HepG2 (cell line): Measurements from ENCODE around the gene SLC22A31. TPM values are rescaled to one million over a fixed set of nuclear protein-coding genes. Genes with fewer than 3 reads are reported as not detected.

Experiments
- ATAC-seq: fragments of 200-7000 bp; cut with Tn5 transposase; 3 replicates; pipeline ENCODE4 v1.9.1; 2020; ENCODE audit warnings: mild to moderate bottlenecking, moderate library complexity
- BruUV-seq: library from RNA; stranded (reverse); fragments of 400-500 nt; replicated peaks from 2 replicates; lab custom pipeline; 2021; lab: Mats Ljungman, UMichigan
- CTCF ChIA-PET: fragments of 300-600 bp; formaldehyde crosslinking; extraction: SDS; loops from one replicate; lab custom pipeline; 2021; ENCODE audit warnings: low total read pairs, inconsistent platforms, low intra/inter-chr PET ratio; lab: Yijun Ruan, JAX
- POLR2A ChIA-PET: fragments of 350-600 bp; sonication (Branson Sonifier 250); formaldehyde crosslinking; loops from one replicate; lab custom pipeline; 2020; ENCODE audit warnings: antibody characterized with exemption, inconsistent platforms; lab: Yijun Ruan, JAX
- DNase-seq: peaks from one replicate; pipeline ENCODE4 v3.0.0-alpha.2; 2015; ENCODE audit warnings: low spot score
- FAIRE-seq: peaks from 3 replicates; lab custom pipeline; 2011; peaks lifted over from hg19 to GRCh38; lab: Jason Lieb, UNC
- H2AFZ ChIP-seq: one replicate; pipeline ENCODE4 v1.6.1; 2011; ENCODE audit warnings: low read length, inconsistent platforms
- H3K27ac ChIP-seq: fragments of 300-600 bp; 3 replicates; pipeline ENCODE4 v1.8.0; 2011; ENCODE audit warnings: mixed run types, mild to moderate bottlenecking, mixed read lengths, low read length, inconsistent platforms; ENCODE audit not compliant: insufficient read depth; ENCODE audit errors: extremely low read length
- H3K27me3 ChIP-seq, 2 experiments: fragments of 200-600 bp in 1 of 2; 2 replicates in 1 of 2; 3 replicates in 1 of 2; pipeline versions ENCODE4 v1.6.0 to v1.8.0; 2011; ENCODE audit warnings: low read length in 2 of 2, mild to moderate bottlenecking in 2 of 2, moderate library complexity in 2 of 2, inconsistent platforms in 1 of 2; ENCODE audit not compliant: insufficient read depth in 2 of 2, control insufficient read depth in 1 of 2
- H3K36me3 ChIP-seq, 2 experiments: fragments of 200-600 bp in 1 of 2; replicated peaks in 1 of 2; 2 replicates in 1 of 2; 3 replicates in 1 of 2; pipeline versions ENCODE4 v1.5.1 to v1.8.0; 2011; ENCODE audit warnings: low read length in 2 of 2, inconsistent platforms in 1 of 2; ENCODE audit not compliant: insufficient read depth in 2 of 2, control insufficient read depth in 1 of 2
- H3K4me1 ChIP-seq: 2 replicates; pipeline ENCODE4 v1.5.1; 2012; ENCODE audit warnings: low read length, inconsistent platforms; ENCODE audit not compliant: insufficient read depth
- H3K4me2 ChIP-seq: 2 replicates; pipeline ENCODE4 v1.6.0; 2011; ENCODE audit warnings: low read depth, low read length, inconsistent platforms
- H3K4me3 ChIP-seq, 3 experiments: fragments of 200-600 bp in 1 of 3; sonication (generic), shearing (Covaris generic) in 1 of 3; replicated peaks in 1 of 3; 2 replicates each; pipeline ENCODE4 v1.5.1; 2011 to 2016; ENCODE audit warnings: low read length in 3 of 3, inconsistent platforms in 2 of 3, low read depth in 2 of 3, mild to moderate bottlenecking in 2 of 3, control low read depth in 1 of 3, mixed read lengths in 1 of 3; ENCODE audit not compliant: insufficient read depth in 1 of 3
- H3K79me2 ChIP-seq: one replicate; pipeline ENCODE4 v1.6.1; 2011; ENCODE audit warnings: low read length, inconsistent platforms; ENCODE audit not compliant: insufficient read depth
- H3K9ac ChIP-seq: 2 replicates; pipeline ENCODE4 v1.6.0; 2011; ENCODE audit warnings: mild to moderate bottlenecking, low read depth, low read length, inconsistent platforms; ENCODE audit not compliant: insufficient read depth
- H3K9me3 ChIP-seq: 2 replicates; pipeline ENCODE4 v1.5.1; 2012; ENCODE audit warnings: mild to moderate bottlenecking, low read length
- H4K20me1 ChIP-seq: 2 replicates; pipeline ENCODE4 v1.6.0; 2011; ENCODE audit warnings: inconsistent platforms, mild to moderate bottlenecking, low read length, moderate library complexity; ENCODE audit not compliant: insufficient read depth
- AGO1 ChIP-seq: fragments of 200-400 bp; formaldehyde crosslinking; IDR thresholded peaks from 2 replicates; pipeline ENCODE4 v1.6.1; 2017; ENCODE audit warnings: mild to moderate bottlenecking, low read depth, low read length, moderate library complexity; ENCODE audit not compliant: poor library complexity, severe bottlenecking
- CBX1 ChIP-seq: IDR thresholded peaks from one replicate; pipeline ENCODE4 v1.6.1; 2016; ENCODE audit warnings: antibody characterized with exemption, low read depth
- MXI1 ChIP-seq: IDR thresholded peaks from 3 replicates; pipeline ENCODE4 v1.6.1; 2012; ENCODE audit warnings: low read depth, low read length, inconsistent platforms, borderline replicate concordance
- NFYC ChIP-seq: IDR thresholded peaks from 2 replicates; pipeline ENCODE4 v1.6.1; 2016; ENCODE audit warnings: missing genetic modification reagents, missing compliant biosample characterization
- POGZ ChIP-seq: sonication (generic); formaldehyde crosslinking; IDR thresholded peaks from 2 replicates; pipeline ENCODE4 v1.4.0; 2020; ENCODE audit warnings: mild to moderate bottlenecking, missing genetic modification reagents
- RXRB ChIP-seq: IDR thresholded peaks from 2 replicates; pipeline ENCODE4 v1.6.1; 2016; ENCODE audit warnings: borderline replicate concordance, missing genetic modification reagents, missing compliant biosample characterization
- SP140L ChIP-seq: sonication (generic); formaldehyde crosslinking; IDR thresholded peaks from 2 replicates; pipeline ENCODE4 v1.4.0; 2020; ENCODE audit warnings: missing genetic modification reagents, borderline replicate concordance
- TEAD3 ChIP-seq: optimal IDR thresholded peaks from 2 replicates; pipeline ENCODE3; 2016; ENCODE audit warnings: borderline replicate concordance
- ZBTB38 ChIP-seq: sonication (generic); formaldehyde crosslinking; IDR thresholded peaks from 2 replicates; pipeline ENCODE4 v1.5.1; 2020; ENCODE audit warnings: mild to moderate bottlenecking, missing genetic modification reagents
- ZFP36L1 ChIP-seq: sonication (generic); formaldehyde crosslinking; IDR thresholded peaks from 2 replicates; pipeline ENCODE4 v1.8.0; 2022; ENCODE audit warnings: mild to moderate bottlenecking, missing genetic modification reagents, moderate library complexity
- ZNF17 ChIP-seq: sonication (generic); formaldehyde crosslinking; IDR thresholded peaks from 2 replicates; pipeline ENCODE4 v1.5.0; 2020; ENCODE audit warnings: mild to moderate bottlenecking, missing genetic modification reagents
- ZNF335 ChIP-seq: sonication (generic); formaldehyde crosslinking; IDR thresholded peaks from 2 replicates; pipeline ENCODE4 v1.4.0; 2020; ENCODE audit warnings: missing genetic modification reagents
- ZNF430 ChIP-seq: sonication (generic); formaldehyde crosslinking; IDR thresholded peaks from 2 replicates; pipeline ENCODE4 v1.9.0; 2021; ENCODE audit warnings: mild to moderate bottlenecking, missing genetic modification reagents
- ZNF547 ChIP-seq: sonication (generic); formaldehyde crosslinking; IDR thresholded peaks from 2 replicates; pipeline ENCODE4 v1.5.1; 2020; ENCODE audit warnings: mild to moderate bottlenecking, missing genetic modification reagents
- ZNF598 ChIP-seq: sonication (generic); formaldehyde crosslinking; IDR thresholded peaks from 2 replicates; pipeline ENCODE4 v1.5.1; 2020; ENCODE audit warnings: mild to moderate bottlenecking, missing genetic modification reagents, borderline replicate concordance
- WGBS: methylation state at CpG from one replicate; pipeline ENCODE4 v1.1.6; 2017; ENCODE audit warnings: low lambda C conversion rate; 5-methylcytosine and 5-hydroxymethylcytosine counted together
- in situ Hi-C: cut with HindIII; loops from 2 replicates; pipeline ENCODE4 v1.10.0; 2017; ENCODE audit warnings: low pct_unique_long_range_greater_than_20kb; ENCODE audit not compliant: extremely low pct_ligation_motif_present
- intact Hi-C: fragments of 100-400 bp; cut with micrococcal nuclease; formaldehyde crosslinking; loops from one replicate; pipeline ENCODE4 v1.10.0; 2022; ENCODE audit not compliant: unreplicated experiment
- polyA plus RNA-seq, 8 experiments: library from polyadenylated mRNA; depleted of rRNA in 3 of 8; stranded (reverse) in 7 of 8; unstranded in 1 of 8; fragments of >200 nt; fragmentation: Illumina TruSeq in 4 of 8; extraction: Trizol in 4 of 8; gene quantifications; 2 replicates each; pipeline versions ENCODE4 v1.2.1 to v1.2.3, GENCODE V29; 2011 to 2016; ENCODE audit warnings: low read depth in 4 of 8, missing spikeins in 1 of 8, mixed read lengths in 1 of 8; ENCODE audit not compliant: insufficient read depth in 1 of 8
- total RNA-seq, 5 experiments: library from RNA; depleted of rRNA; stranded (reverse); fragments of >200 nt; fragmentation: Illumina TruSeq; extraction: Trizol; gene quantifications; 2 replicates each; pipeline ENCODE4 v1.2.3, GENCODE V29; 2016; ENCODE audit warnings: low read depth in 1 of 5
- TF ChIP-seq, protein P1 (sequence below): sonication (generic); formaldehyde crosslinking; IDR thresholded peaks from 2 replicates; pipeline ENCODE4 v1.5.1; 2020; ENCODE audit warnings: missing genetic modification reagents, mild to moderate bottlenecking, borderline replicate concordance
- TF ChIP-seq, protein P2 (sequence below): fragments of 450-650 bp; IDR thresholded peaks from 2 replicates; pipeline ENCODE4 v1.6.1; 2017
- TF ChIP-seq, protein P3 (sequence below): sonication (generic); formaldehyde crosslinking; IDR thresholded peaks from 2 replicates; pipeline ENCODE4 v1.4.0; 2020; ENCODE audit warnings: missing genetic modification reagents, borderline replicate concordance

Gene SLC22A31
- total and polyA plus RNA-seq, 2 of the 13 experiments (the other 11 are each of a cell fraction or from before 2014, with no cell fraction given) = 67.3 to 83.3 TPM

DNA sequence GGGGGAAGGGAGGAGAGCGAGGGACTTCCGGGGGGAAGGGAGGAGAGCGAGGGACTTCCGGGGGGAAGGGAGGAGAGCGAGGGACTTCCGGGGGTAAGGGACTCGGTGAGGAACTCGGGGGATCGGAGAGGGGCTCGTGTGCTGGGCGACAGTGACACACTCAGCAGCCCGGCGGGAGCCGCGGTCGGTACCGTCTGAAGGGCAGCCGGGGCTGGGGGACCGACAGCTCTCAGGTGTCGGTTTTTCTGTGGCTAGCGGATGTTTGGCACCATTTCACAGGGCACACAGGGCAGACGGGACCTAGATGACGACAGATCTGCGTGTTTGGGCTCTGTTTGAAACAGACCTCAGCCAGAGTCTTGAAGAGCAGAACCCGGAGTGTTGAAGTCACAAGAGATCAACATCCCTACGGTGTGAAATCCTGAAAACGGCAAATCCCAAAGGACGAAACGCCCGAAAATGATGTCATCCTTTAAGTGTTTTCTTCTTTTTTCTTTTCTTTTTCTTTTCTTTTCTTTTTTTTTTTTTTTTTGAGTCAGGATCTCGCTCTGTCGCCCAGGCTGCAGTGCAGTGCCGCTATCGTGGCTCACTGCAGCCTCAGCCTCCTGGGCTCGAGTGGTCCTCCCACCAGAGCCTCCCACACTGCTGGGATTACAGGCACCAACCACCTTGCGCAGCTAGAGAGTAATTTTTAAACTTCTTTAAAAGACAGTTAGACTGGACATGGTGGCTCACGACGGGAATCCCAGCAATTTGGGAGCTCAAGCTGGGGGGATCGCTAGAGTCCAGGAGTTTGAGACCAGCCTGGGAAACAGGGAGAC is 41.1 kb upstream of the SLC22A31 start:
- Histone ChIP-seq H3K79me2 (peaks cover 4% of the 10 kb centered on the region), H3K9ac (peak overlapping the region; percentile 99), H3K4me1 (peaks cover 41% of the 10 kb centered on the region), H2AFZ (peak overlapping the region; percentile 58), H4K20me1 (no peaks in the 10 kb centered on the region), H3K36me3 (no peaks in the 10 kb centered on the region), H3K9me3 (no peaks in the 10 kb centered on the region), H3K4me3 (peak overlapping the region; percentile 66 to 99 (median 90)), H3K4me2 (peak overlapping the region; percentile 100), H3K27ac (peak overlapping the region; percentile 96), H3K27me3 (no peaks in the 10 kb centered on the region; a peak in 1 of 5 replicates)
- peak; percentile 89 for ATAC-seq
- intact Hi-C loops (loop anchor here (5.0 kb wide), 1 partner anchor 266 kb away; the partner anchor contains the start of gene SPG7), in situ Hi-C loops (no loop called here)
- BruUV-seq = TSS peak; percentile 94
- FAIRE-seq = no peak
- CTCF ChIA-PET = interaction anchor here (0.8 to 1.3 kb wide), 2 partner anchors 48 to 1707 kb away, joined by 3 to 7 read pairs; no protein-coding TSS in a partner anchor
- 3% methylated on average over 36 of the region's 39 CpGs for WGBS
- POLR2A ChIA-PET = interaction anchor here (0.7 to 1.8 kb wide), 14 partner anchors 10 to 267 kb away, joined by 3 to 12 read pairs (median 4); partner anchors contain the start of genes ACSF3, CDH15, SLC22A31 and SPG7
- peak; percentile 82 for DNase-seq
- TF ChIP-seq POGZ = peak; percentile 82; the same call in 1 of the 2 replicates
- TF ChIP-seq ZBTB38 (CRISPR knock-in tag) = peak; percentile 84; the same call in 1 of the 2 replicates
- TF ChIP-seq ZNF335 = 0 out of 2 replicates have a peak, but pooled peaks have one; percentile 47
- TF ChIP-seq ZNF17 (CRISPR knock-in tag) = no peak
- TF ChIP-seq ZNF430 (CRISPR knock-in tag) = no peak; the same call in 1 of the 2 replicates
- TF ChIP-seq RXRB (CRISPR knock-in tag) = peak; percentile 76
- TF ChIP-seq ZNF598 (CRISPR knock-in tag) = no peak
- TF ChIP-seq SP140L = peak; percentile 71; the same call in 1 of the 2 replicates
- peak; percentile 49 for TF ChIP-seq TEAD3 (CRISPR knock-in tag)
- TF ChIP-seq ZNF547 (CRISPR knock-in tag) = peak; percentile 27; the same call in 1 of the 2 replicates
- no peak for TF ChIP-seq AGO1
- TF ChIP-seq, protein P1, sequence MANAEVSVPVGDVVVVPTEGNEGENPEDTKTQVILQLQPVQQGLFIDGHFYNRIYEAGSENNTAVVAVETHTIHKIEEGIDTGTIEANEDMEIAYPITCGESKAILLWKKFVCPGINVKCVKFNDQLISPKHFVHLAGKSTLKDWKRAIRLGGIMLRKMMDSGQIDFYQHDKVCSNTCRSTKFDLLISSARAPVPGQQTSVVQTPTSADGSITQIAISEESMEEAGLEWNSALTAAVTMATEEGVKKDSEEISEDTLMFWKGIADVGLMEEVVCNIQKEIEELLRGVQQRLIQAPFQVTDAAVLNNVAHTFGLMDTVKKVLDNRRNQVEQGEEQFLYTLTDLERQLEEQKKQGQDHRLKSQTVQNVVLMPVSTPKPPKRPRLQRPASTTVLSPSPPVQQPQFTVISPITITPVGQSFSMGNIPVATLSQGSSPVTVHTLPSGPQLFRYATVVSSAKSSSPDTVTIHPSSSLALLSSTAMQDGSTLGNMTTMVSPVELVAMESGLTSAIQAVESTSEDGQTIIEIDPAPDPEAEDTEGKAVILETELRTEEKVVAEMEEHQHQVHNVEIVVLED = peak; percentile 65; the same call in 1 of the 2 replicates
- TF ChIP-seq, protein P2, sequence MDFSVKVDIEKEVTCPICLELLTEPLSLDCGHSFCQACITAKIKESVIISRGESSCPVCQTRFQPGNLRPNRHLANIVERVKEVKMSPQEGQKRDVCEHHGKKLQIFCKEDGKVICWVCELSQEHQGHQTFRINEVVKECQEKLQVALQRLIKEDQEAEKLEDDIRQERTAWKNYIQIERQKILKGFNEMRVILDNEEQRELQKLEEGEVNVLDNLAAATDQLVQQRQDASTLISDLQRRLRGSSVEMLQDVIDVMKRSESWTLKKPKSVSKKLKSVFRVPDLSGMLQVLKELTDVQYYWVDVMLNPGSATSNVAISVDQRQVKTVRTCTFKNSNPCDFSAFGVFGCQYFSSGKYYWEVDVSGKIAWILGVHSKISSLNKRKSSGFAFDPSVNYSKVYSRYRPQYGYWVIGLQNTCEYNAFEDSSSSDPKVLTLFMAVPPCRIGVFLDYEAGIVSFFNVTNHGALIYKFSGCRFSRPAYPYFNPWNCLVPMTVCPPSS = no peak
- TF ChIP-seq, protein P3, sequence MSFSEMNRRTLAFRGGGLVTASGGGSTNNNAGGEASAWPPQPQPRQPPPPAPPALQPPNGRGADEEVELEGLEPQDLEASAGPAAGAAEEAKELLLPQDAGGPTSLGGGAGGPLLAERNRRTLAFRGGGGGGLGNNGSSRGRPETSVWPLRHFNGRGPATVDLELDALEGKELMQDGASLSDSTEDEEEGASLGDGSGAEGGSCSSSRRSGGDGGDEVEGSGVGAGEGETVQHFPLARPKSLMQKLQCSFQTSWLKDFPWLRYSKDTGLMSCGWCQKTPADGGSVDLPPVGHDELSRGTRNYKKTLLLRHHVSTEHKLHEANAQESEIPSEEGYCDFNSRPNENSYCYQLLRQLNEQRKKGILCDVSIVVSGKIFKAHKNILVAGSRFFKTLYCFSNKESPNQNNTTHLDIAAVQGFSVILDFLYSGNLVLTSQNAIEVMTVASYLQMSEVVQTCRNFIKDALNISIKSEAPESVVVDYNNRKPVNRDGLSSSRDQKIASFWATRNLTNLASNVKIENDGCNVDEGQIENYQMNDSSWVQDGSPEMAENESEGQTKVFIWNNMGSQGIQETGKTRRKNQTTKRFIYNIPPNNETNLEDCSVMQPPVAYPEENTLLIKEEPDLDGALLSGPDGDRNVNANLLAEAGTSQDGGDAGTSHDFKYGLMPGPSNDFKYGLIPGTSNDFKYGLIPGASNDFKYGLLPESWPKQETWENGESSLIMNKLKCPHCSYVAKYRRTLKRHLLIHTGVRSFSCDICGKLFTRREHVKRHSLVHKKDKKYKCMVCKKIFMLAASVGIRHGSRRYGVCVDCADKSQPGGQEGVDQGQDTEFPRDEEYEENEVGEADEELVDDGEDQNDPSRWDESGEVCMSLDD (CRISPR knock-in tag) = peak; percentile 73; the same call in 1 of the 2 replicates
- TF ChIP-seq CBX1 = peak; percentile 72
- 0 out of 2 replicates have a peak, but pooled peaks have one; percentile 7 for TF ChIP-seq ZFP36L1
- TF ChIP-seq NFYC (CRISPR knock-in tag) = no peak
- peak; percentile 91; the same call in 2 of the 3 replicates for TF ChIP-seq MXI1
